ACC112 (cell line): ENCODE data around the gene TBRG4.

Experiments used
- H2AFZ ChIP-seq: fragments of 200-600 bp; sonication (generic); one replicate; pipeline ENCODE4 v1.6.0; 2017; ENCODE audit warnings: antibody characterized with exemption, low read length; ENCODE audit not compliant: unreplicated experiment
- H3K27ac ChIP-seq: fragments of 200-600 bp; sonication (generic); 2 replicates; pipeline ENCODE4 v1.5.1; 2014; ENCODE audit warnings: low read depth, mild to moderate bottlenecking, antibody characterized with exemption, low read length, moderate library complexity
- H3K27me3 ChIP-seq: fragments of 200-600 bp; sonication (generic); 2 replicates; pipeline ENCODE4 v1.6.1; 2014; ENCODE audit warnings: mild to moderate bottlenecking, antibody characterized with exemption, low read length, moderate library complexity, mixed read lengths; ENCODE audit not compliant: insufficient read depth
- H3K36me3 ChIP-seq: fragments of 200-600 bp; sonication (generic); 2 replicates; pipeline ENCODE4 v1.6.1; 2016; ENCODE audit warnings: mild to moderate bottlenecking, antibody characterized with exemption, low read length, moderate library complexity, mixed read lengths; ENCODE audit not compliant: insufficient read depth
- H3K4me1 ChIP-seq: fragments of 200-600 bp; sonication (generic); one replicate; pipeline ENCODE4 v1.6.1; 2016; ENCODE audit warnings: low read length, mixed read lengths; ENCODE audit not compliant: insufficient read depth, unreplicated experiment, control insufficient read depth
- H3K4me3 ChIP-seq: fragments of 200-600 bp; sonication (generic); 2 replicates; pipeline ENCODE4 v1.5.1; 2014; ENCODE audit warnings: mild to moderate bottlenecking, low read depth, low read length
- H3K79me2 ChIP-seq: fragments of 200-600 bp; sonication (generic); one replicate; pipeline ENCODE4 v1.6.0; 2016; ENCODE audit warnings: low read length; ENCODE audit not compliant: control insufficient read depth, unreplicated experiment, insufficient read depth

The TBRG4 gene

DNA sequence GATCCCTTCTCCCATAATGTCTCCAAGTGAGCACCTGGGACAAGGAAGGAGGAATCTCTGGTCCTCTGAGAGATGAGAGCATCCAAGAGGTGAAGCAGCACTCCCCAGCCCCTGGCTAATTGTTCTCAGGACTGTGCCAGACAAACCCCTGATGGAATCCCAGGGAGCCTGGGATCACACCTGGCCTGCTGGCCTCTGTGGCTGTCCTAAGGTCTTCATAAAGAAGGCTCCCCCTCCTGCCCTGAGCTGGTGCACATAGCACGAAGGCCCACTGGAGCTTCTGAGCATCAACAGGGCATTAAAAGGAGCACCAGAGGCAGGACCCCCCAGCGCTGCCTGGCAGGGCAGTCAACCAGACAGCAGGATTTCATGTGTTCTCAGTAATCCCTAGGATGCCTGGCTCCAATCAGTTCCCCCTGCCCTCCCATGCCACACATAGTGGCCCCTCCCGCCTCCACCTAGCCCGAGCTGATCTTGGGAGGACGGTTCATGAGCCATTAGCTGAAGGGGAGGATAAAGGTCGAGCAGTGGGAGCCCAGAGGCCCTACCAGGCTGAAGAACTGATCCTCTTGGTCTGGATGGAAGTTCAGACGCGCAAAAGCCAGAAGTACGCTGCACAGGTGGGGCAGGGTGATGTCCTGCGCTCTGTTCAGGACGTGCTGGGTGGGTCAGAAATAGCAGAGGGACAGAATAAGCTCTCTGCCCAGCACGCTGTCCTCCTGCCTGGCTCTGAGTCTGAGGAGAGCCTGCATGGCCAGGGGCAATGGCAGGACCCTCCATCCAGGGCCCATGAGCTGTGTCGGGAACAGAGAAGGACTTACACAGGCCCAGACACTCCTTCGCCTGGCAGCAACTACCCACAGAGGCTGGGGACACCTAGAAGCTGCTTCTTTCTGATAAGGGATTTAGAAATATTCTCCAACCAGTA, 8.4 kb downstream of the TBRG4 start:
- H3K27ac ChIP-seq, result no peak overlapping the region
- no peaks in the 10 kb centered on the region for H3K27me3 ChIP-seq
- no peak overlapping the region for H3K4me3 ChIP-seq
- peaks cover 46% of the 10 kb centered on the region; the same call in 1 of the 2 replicates for H3K36me3 ChIP-seq
- no peak overlapping the region for H2AFZ ChIP-seq
- H3K79me2 ChIP-seq, result peaks cover 22% of the 10 kb centered on the region
- H3K4me1 ChIP-seq, result peaks cover 6% of the 10 kb centered on the region

DNA sequence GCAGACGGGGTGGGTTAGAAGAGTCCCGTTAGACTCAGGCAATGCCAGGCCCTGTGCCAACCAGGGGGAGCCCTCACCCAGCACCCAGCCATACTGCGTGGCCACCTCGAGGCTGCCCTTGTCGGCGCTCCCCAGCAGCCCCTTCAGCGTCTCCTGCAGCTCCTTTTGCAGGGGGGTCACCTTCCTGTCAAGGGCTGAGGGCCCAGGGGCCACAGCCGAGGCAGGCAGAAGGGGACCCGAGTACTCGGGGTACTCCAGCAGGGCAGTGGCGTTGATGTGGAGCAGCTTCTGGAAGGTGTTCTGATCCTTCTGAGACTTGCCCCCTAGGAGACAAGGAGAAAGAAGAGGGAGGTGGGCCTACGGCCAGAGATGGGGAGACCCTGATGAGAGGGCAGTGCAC, 9.7 kb downstream of the TBRG4 start:
- Histone ChIP-seq H3K36me3 (peaks cover 33% of the 10 kb centered on the region; the same call in 1 of the 2 replicates), H3K27me3 (no peaks in the 10 kb centered on the region), H3K27ac (no peak overlapping the region), H3K4me3 (no peak overlapping the region), H3K4me1 (no peaks in the 10 kb centered on the region), H3K79me2 (peaks cover 9% of the 10 kb centered on the region), H2AFZ (no peak overlapping the region)

DNA sequence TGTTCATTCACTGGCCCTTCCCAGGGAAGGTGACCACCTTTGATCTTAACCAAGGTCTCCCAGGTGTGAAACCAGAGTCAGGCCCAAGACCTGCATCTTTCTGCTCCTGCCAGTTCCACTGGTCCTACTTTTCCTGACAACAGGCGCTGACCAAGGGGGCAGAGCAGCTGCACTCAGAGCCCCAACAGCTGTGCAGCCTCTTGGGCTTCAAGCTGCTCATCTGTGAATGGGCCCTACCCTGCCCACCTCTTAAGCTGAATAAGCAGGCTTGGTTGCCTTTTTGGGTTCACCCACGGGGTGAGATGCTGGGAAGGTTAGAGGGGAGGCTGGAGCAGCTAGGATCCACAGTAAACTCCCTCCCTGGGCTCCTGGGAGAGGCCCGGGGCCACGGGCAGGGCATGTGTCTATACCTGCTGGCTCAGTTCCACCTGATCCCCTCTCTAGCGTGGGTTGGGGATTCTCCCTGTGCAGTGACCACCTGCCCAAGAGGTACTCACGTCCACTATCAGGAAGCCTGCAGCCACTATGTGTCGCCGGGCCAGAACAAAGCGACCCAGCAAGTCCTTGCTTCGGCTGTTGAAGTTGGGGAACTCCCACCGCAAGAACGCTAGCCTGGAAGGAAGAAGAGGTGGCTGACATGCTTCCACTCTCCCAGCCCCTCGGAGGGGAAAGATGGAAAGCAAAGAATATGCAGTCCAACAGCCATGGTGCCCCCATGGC, 10.6 kb downstream of the TBRG4 start:
- Histone ChIP-seq H3K79me2 (peaks cover 3% of the 10 kb centered on the region), H3K27me3 (no peaks in the 10 kb centered on the region), H3K4me1 (no peaks in the 10 kb centered on the region), H3K4me3 (no peak overlapping the region), H3K36me3 (peaks cover 26% of the 10 kb centered on the region; the same call in 1 of the 2 replicates), H3K27ac (no peak overlapping the region), H2AFZ (no peak overlapping the region)

DNA sequence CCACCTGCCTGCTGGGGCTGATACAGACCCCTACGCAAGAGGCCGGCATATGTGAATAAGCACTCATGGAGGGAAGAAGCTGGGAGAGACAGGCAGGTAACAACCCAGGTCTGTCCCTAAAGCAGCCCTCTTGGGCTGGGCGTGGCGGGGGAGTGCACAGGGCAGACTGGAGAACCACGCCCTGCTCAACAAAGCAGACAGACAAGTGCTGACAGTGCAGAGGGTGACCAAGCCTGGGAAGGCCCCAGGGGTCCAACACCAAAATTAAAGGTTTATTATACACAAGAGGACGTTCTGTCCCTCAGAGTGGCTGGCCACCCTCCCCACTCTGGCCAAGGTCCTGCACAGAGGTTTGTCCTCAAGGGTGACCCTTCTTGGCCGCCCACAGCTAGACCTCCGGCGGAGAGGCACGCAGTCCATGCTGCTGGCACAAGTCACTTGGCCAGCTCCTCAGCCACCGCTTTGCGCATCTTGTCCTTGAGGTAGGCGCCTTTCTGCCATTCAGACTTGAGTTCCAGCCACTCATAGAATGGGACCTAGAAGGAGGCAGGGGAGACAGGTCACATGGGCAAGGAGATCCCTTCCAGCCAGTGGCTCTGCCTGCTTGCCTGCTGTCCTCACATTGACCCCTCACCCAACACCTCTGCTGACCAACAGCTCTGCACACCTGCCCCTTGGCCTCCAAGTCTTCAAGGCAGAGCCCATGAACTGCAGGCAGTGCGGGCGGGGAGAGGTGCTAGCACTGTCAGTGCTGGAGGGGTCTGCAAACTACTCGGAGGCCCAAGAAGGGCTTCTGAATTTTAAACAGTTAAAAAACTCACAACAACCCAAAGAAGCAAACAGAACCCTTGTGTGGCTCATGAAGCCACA, 11.4 kb downstream of the TBRG4 start:
- H3K4me1 ChIP-seq, result no peaks in the 10 kb centered on the region
- H3K27ac ChIP-seq, result no peak overlapping the region
- no peak overlapping the region for H3K4me3 ChIP-seq
- H3K79me2 ChIP-seq, result no peaks in the 10 kb centered on the region
- peaks cover 18% of the 10 kb centered on the region; the same call in 1 of the 2 replicates for H3K36me3 ChIP-seq
- H2AFZ ChIP-seq, result no peak overlapping the region
- no peaks in the 10 kb centered on the region for H3K27me3 ChIP-seq

DNA sequence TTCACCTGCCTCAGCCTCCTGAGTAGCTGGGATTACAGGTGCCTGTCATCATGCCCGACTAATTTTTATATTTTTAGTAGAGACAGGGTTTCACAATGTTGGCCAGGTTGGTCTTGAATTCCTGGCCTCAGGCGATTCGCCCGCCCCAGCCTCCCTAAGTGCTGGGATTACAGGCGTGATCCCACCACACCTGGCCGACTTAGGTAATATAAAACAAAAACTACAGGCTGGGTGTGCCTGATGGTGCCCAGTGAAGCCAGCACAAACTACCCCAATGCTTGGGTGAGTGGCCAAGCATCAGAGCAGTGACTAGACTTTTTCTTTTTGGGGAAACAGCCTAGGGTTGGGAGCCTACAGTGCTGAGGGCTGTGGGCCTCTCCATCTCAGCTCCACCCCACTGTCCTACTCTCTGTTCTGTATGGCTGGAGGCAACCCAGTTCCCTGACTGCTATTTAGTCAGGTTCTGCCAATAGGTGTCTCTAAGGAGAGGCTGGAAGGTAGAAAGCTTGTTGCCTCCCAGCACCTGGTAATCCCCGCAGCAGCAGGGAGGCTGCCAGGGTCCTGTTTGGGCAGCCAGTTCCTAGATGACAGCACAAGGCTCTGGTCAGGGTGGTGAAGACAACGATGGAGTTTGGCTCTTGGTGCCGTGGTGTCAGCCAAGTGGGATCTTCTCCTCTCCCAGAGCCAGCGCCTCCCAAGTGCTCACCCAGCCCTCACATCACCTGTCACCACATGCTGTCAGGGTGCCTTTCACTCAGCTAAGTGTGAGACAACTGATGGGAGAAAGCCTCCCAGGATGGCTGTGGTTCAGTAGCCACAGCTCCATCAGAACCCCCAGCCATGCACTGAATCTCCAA, 12.3 kb downstream of the TBRG4 start:
- Histone ChIP-seq H3K27me3 (no peaks in the 10 kb centered on the region), H2AFZ (no peak overlapping the region), H3K4me3 (no peak overlapping the region), H3K4me1 (no peaks in the 10 kb centered on the region), H3K36me3 (peaks cover 14% of the 10 kb centered on the region; the same call in 1 of the 2 replicates), H3K79me2 (no peaks in the 10 kb centered on the region), H3K27ac (no peak overlapping the region)

DNA sequence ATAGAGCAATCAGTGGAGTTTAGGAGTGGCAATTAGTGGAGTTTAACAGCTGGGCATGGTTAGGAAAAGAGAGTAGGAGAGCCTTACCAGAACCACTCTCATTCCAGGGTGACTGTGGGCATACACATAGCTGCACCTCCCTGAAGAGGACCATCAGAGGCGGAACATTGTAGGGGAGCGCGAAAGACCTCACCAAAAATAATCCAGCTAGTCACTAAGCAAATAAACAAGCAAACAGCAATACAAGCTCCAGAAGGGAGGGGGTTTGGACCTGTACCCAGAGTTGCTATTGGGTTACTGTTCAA, 18.6 kb downstream of the TBRG4 start:
- Histone ChIP-seq H3K4me3 (no peak overlapping the region), H3K27me3 (peaks cover 9% of the 10 kb centered on the region; the same call in 1 of the 2 replicates), H3K27ac (no peak overlapping the region), H2AFZ (no peak overlapping the region), H3K79me2 (no peaks in the 10 kb centered on the region), H3K36me3 (no peaks in the 10 kb centered on the region), H3K4me1 (no peaks in the 10 kb centered on the region)

DNA sequence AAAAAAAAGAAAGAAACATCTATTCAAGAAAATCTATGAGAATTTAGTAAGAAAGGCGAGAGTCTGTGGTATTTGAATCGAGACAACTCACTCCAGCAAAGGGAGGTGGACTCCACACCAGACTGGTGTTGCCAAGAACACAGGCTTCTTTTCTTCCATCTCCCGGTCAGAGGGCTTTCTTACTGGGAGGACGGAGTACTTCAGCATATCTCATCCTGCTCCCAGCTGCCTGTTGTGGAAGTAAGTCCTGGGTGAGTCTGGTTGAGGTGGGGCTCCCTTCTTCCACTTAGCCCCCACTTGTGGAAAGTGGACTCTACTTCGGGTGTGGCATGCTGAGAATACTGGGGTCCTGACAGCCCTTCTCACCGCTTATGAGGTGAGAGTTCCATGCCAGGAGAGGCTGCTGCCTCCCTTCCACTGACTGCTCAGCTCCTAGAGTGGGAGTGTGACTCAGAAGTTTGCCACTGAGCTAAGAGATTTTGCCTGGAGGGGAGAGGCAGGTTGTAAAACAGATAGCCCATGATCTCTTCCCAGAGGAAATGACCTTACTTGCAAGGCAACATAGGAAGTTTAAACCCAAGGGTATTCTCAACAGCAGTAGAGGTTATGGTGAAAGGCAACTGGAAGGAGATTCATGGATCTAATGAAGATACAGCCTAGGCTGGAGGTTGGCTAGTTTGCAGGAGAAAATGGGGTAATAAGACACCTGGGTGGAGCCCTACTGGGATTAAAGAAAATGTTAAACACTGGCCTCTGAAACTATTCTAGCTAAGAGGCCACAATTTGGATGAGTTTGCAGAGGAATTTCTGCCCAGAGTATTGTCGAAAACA, 19.2 kb downstream of the TBRG4 start:
- Histone ChIP-seq H3K79me2 (no peaks in the 10 kb centered on the region), H3K27ac (no peak overlapping the region), H3K36me3 (no peaks in the 10 kb centered on the region), H3K4me3 (no peak overlapping the region), H3K27me3 (peaks cover 9% of the 10 kb centered on the region; the same call in 1 of the 2 replicates), H3K4me1 (no peaks in the 10 kb centered on the region), H2AFZ (no peak overlapping the region)

DNA sequence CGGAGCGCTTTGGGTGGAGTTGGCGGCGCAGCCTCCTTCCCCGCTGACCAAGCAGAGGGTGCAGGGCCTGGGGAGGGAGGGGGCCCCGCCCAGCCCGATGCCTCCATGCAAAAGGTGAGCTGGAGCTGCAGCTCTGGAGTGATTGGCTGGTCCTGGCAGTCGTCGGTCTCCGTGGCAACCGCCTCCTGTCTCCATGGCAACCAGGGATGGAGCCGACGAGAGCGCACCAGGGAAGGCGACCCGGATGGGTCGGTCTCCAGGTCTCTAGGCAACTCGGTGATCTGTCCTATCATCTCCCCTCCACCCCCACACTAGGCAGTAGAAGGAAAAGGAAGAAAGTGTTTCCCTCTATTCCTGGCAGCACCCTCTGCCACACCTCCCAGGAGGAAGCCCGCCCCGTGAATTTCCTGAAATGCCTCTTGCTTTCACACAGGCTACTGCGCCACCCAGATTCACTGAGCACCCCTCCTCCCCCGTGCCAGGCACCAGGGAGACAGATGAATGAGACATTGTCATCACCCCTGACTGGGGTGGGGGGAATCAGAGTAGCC, 22.1 kb downstream of the TBRG4 start:
- Histone ChIP-seq H3K27me3 (peaks cover 9% of the 10 kb centered on the region; the same call in 1 of the 2 replicates), H3K4me1 (no peaks in the 10 kb centered on the region), H3K36me3 (no peaks in the 10 kb centered on the region), H3K4me3 (peak overlapping the region; percentile 75), H2AFZ (peak overlapping the region; percentile 55), H3K27ac (no peak overlapping the region), H3K79me2 (no peaks in the 10 kb centered on the region)

DNA sequence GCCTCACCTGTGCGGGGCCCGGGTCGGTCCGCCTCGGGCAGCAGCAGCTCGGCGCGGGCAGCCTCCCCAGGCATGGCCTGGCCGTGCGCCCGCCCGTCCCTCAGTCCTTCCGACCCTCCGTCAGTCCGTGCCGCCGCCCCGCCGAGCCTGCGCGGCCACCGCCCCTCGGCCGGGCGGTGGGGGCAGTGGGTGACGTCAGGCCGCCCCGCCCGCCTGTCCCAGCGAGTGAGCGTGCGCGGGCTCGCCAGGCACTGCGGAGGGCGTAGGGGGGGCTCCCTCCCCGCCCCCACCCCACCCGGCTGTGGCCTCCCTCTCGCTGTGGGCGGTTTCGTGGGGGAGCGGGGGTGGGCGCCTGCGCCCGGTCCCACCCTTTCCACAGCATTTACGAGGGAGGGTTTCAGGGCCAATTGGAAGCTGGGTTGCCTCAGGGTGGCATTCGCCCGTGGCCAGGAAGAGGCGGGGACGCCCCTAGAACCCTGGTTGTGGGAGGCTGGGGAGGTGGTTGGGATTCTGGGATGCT, 22.6 kb downstream of the TBRG4 start, which contains the start of gene NACAD:
TSS of gene NACAD (minus strand) at position 149 of the 520 bp plus-strand sequence. CDS start at position 74, 75 bp downstream.
- Histone ChIP-seq H3K27ac (no peak within 1 kb of the TSS), H3K4me1 (no peaks in the 10 kb centered on the region), H3K79me2 (no peaks in the 10 kb centered on the region), H3K27me3 (peaks cover 9% of the 10 kb centered on the region; the same call in 1 of the 2 replicates), H3K4me3 (peak within 1 kb of the TSS; percentile 75), H2AFZ (peak within 1 kb of the TSS; percentile 55), H3K36me3 (no peaks in the 10 kb centered on the region)
